Activated CD4-positive, alpha-beta memory T cell treated with anti-CD3 and anti-CD28 coated beads for 36 hours (primary cell): ENCODE data around the gene DMAC2L. TPM values are rescaled to one million over a fixed set of nuclear protein-coding genes. Genes with fewer than 3 reads are reported as not detected.

Experiments
- CTCF ChIA-PET: fragments of 350-600 bp; sonication (Branson Sonifier 250); formaldehyde crosslinking; loops from one replicate; lab custom pipeline; 2021; ENCODE audit warnings: antibody characterized with exemption, inconsistent platforms; lab: Charles Lee
- POLR2A ChIA-PET: fragments of 350-600 bp; sonication (Branson Sonifier 250); formaldehyde crosslinking; loops from one replicate; lab custom pipeline; 2021; ENCODE audit warnings: antibody characterized with exemption; lab: Charles Lee
- DNase-seq: peaks from one replicate; pipeline ENCODE4 v3.0.0-alpha.2; 2020
- H3K27ac Mint-ChIP-seq: one replicate; pipeline ENCODE4 v1.8.0; 2021; ENCODE audit warnings: mixed read lengths
- H3K27me3 Mint-ChIP-seq: one replicate; pipeline ENCODE4 v1.8.0; 2021; ENCODE audit warnings: mixed read lengths
- H3K36me3 Mint-ChIP-seq: one replicate; pipeline ENCODE4 v1.8.0; 2021; ENCODE audit warnings: mixed read lengths
- H3K4me1 Mint-ChIP-seq: one replicate; pipeline ENCODE4 v1.8.0; 2021; ENCODE audit warnings: low read depth, mixed read lengths
- H3K4me3 Mint-ChIP-seq: one replicate; pipeline ENCODE4 v1.8.0; 2021; ENCODE audit warnings: mild to moderate bottlenecking, mixed read lengths
- H3K9me3 Mint-ChIP-seq: one replicate; pipeline ENCODE4 v1.8.0; 2021; ENCODE audit warnings: mixed read lengths
- intact Hi-C: fragments of 100-400 bp; cut with micrococcal nuclease; formaldehyde crosslinking; loops from one replicate; pipeline ENCODE4 v1.15.1; 2023
- total RNA-seq, 2 experiments: library from RNA; stranded (reverse); gene quantifications; one replicate each; pipeline ENCODE4 v1.2.3, GENCODE V29; 2021

The DMAC2L gene
- total RNA-seq, 2 experiments from 2014 or later: 13.4 to 13.9 TPM

DNA sequence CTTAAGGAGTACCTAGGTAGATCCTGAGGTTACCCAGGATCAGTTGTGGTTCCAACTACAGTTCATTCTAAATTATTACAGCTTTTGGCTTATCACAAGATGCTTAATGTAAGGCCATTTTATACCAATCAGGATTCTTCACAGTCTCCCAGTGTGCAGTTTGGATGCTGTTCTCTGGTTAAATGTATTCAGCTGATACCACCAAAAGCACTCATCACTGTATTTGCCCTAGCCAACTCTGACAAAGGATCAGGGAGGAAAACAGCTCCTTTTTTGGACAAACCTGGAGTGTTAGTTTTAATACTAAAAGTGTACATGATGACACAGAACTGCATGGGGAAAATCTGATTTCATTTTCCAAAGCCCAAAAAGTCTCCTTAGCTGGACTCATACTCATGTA, 19.5 kb downstream of the DMAC2L start:
- DNase-seq: no peak
- intact Hi-C loops: no loop called here
- Mint-ChIP-seq H3K36me3 (no peaks in the 10 kb centered on the region), H3K4me3 (no peak overlapping the region), H3K27ac (no peak overlapping the region), H3K4me1 (peaks cover 11% of the 10 kb centered on the region), H3K9me3 (no peaks in the 10 kb centered on the region), H3K27me3 (no peaks in the 10 kb centered on the region)
- POLR2A ChIA-PET: interaction anchor here (0.6 kb wide), 1 partner anchor 41 kb away, joined by 3 read pairs; no protein-coding TSS in a partner anchor
- CTCF ChIA-PET: interaction anchor here (0.9 to 1.8 kb wide), 2 partner anchors 11 to 20 kb away, joined by 3 to 8 read pairs; no protein-coding TSS in a partner anchor

DNA sequence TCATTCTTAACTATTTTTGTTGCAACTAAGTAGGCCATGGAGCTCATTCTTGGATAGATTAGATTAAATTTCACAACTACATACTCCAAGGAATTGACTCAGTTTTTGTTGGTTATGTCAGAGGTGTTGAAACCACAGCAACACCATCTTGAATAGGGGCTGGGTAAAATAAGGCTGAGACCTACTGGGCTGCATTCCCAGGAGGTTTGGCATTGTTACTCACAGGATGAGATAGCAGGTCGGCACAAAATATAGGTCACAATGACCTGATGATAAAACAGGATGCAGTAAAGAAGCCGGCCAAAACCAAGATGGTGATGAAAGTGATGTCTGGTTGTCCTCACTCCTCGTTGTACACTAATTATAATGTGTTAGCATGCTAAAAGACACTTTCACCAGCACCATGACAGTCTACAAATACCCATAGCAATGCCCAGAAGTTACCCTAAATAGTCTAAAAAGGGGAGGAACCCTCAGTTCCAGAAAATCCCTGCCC, 20.9 kb downstream of the DMAC2L start:
- Mint-ChIP-seq H3K9me3 (no peaks in the 10 kb centered on the region), H3K4me1 (peaks cover 11% of the 10 kb centered on the region), H3K27me3 (no peaks in the 10 kb centered on the region), H3K36me3 (no peaks in the 10 kb centered on the region), H3K4me3 (no peak overlapping the region), H3K27ac (no peak overlapping the region)
- intact Hi-C loops: no loop called here
- POLR2A ChIA-PET: no interaction called here
- no peak for DNase-seq
- CTCF ChIA-PET: interaction anchor here (1.8 kb wide), 1 partner anchor 12 kb away, joined by 8 read pairs; no protein-coding TSS in a partner anchor

DNA sequence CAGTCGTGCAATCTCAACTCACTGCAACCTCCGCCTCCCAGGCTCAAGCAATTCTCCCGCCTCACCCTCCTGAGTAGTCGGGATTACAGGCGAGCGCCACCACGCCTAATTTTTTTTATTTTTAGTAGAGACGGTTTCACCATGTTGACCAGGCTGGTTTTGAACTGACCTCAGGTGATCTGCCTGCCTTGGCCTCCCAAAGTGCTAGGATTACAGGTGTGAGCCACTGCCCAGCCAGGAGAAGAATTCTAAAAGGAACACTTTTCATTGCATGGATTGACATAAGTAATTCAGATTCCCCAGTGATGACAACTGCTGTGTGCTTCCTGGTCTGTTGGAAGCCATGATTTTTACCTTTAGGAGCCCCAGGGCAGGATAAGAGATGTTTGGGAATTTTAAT, 22.1 kb downstream of the DMAC2L start:
- intact Hi-C loops: no loop called here
- H3K9me3 Mint-ChIP-seq: no peaks in the 10 kb centered on the region
- H3K27ac Mint-ChIP-seq: no peak overlapping the region
- H3K27me3 Mint-ChIP-seq: no peaks in the 10 kb centered on the region
- POLR2A ChIA-PET: no interaction called here
- CTCF ChIA-PET: no interaction called here
- no peak overlapping the region for H3K4me3 Mint-ChIP-seq
- peaks cover 11% of the 10 kb centered on the region for H3K4me1 Mint-ChIP-seq
- no peaks in the 10 kb centered on the region for H3K36me3 Mint-ChIP-seq
- no peak for DNase-seq

DNA sequence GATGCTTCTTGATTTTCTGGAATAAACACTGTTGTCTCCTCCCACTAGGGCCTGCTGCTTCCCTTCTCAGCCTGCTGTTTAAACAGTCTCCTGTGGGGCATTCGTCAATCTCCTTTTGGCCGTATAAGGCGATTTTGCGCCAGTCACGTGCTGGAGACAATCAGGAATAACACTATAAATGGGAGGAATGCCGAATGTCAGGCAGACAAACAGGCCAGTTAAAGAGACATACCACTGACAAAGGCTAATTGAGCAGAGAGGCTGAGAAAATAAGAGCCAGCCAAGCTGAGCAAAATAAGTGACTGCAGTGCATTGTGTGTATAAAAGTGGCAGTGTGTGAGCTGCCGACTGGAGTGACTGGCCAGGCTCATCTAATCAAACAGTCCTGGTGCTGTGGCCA, 23.3 kb downstream of the DMAC2L start:
- CTCF ChIA-PET: interaction anchor here (0.6 to 1.4 kb wide), 4 partner anchors 9 to 493 kb away, joined by 3 to 4 read pairs (median 3); partner anchors contain the start of gene MAP4K5
- DNase-seq: no peak
- no peaks in the 10 kb centered on the region for H3K9me3 Mint-ChIP-seq
- POLR2A ChIA-PET: interaction anchor here (1.5 kb wide), 1 partner anchor 9 kb away, joined by 5 read pairs; no protein-coding TSS in a partner anchor
- no peaks in the 10 kb centered on the region for H3K36me3 Mint-ChIP-seq
- H3K4me3 Mint-ChIP-seq: no peak overlapping the region
- H3K4me1 Mint-ChIP-seq: peaks cover 11% of the 10 kb centered on the region
- no peaks in the 10 kb centered on the region for H3K27me3 Mint-ChIP-seq
- H3K27ac Mint-ChIP-seq: peak overlapping the region; percentile 24
- intact Hi-C loops: no loop called here

DNA sequence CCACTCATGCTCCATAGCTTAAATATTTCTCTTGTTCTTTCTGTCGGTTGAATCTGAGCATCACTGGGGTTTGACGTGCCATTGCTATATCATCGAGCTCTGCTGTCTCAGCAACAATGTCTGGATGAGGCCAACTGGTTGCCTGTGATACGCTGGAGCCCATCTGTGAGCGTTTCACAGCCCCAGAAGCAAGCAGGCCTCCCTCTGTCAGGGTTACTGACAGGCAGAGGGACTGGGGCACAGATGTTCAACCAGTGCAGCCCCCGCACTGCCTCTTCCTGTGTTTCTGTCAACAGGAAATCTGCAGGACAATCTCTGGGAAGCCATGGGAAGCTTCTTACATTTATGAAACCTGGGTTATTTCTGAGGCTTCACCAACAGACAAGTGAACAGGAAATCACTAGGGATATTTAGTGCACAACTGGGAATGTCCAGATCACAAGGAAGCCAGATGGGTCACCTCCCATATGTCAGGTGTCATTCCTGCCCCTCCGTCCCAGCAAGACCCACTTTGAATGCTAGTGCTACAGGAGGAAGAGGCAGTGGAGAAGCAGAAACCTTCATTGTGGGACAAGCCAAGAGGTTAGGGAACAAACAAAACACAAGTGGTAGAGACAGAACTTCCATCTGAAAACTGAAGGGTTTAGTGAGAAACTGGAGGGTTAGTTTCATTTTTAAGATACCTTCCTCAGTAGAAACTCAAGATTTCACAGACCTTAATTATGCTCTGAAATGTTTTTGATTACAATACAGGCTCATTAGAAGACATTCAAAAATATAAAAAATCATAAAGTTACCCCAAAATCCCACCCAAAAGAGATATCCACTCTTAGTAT, 24.1 kb downstream of the DMAC2L start:
- Mint-ChIP-seq H3K27ac (no peak overlapping the region), H3K4me1 (peaks cover 11% of the 10 kb centered on the region), H3K27me3 (no peaks in the 10 kb centered on the region), H3K9me3 (no peaks in the 10 kb centered on the region), H3K4me3 (no peak overlapping the region), H3K36me3 (peaks cover 3% of the 10 kb centered on the region)
- ChIA-PET POLR2A (interaction anchor here (1.5 kb wide), 1 partner anchor 8 kb away, joined by 5 read pairs; no protein-coding TSS in a partner anchor), CTCF (interaction anchor here (0.6 to 1.4 kb wide), 2 partner anchors 15 to 23 kb away, joined by 4 read pairs; no protein-coding TSS in a partner anchor)
- DNase-seq: no peak
- intact Hi-C loops: no loop called here

DNA sequence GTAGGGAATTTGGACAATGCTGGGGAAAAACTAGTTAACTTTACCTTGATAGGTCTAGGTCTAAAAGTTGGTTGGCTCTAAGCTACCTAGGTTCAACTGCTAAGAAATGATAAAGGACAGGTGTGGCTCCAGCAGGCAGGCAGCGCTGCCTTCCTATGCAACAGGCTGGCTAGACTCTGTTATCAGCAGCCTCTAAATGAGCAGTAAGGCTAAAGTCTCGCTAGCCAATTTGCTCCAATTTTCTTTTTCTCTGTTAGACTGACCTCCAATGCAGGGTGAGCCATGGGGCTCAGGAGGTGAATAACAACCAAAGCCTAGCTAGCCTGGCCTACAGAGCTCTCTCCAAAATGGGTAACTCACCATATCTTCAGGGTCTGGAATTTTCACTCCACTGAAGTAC, 26.5 kb downstream of the DMAC2L start:
- H3K9me3 Mint-ChIP-seq: no peaks in the 10 kb centered on the region
- CTCF ChIA-PET: no interaction called here
- no peaks in the 10 kb centered on the region for H3K27me3 Mint-ChIP-seq
- H3K27ac Mint-ChIP-seq: no peak overlapping the region
- no peak overlapping the region for H3K4me3 Mint-ChIP-seq
- intact Hi-C loops: no loop called here
- POLR2A ChIA-PET: no interaction called here
- no peak for DNase-seq
- peaks cover 3% of the 10 kb centered on the region for H3K36me3 Mint-ChIP-seq
- H3K4me1 Mint-ChIP-seq: peaks cover 21% of the 10 kb centered on the region

DNA sequence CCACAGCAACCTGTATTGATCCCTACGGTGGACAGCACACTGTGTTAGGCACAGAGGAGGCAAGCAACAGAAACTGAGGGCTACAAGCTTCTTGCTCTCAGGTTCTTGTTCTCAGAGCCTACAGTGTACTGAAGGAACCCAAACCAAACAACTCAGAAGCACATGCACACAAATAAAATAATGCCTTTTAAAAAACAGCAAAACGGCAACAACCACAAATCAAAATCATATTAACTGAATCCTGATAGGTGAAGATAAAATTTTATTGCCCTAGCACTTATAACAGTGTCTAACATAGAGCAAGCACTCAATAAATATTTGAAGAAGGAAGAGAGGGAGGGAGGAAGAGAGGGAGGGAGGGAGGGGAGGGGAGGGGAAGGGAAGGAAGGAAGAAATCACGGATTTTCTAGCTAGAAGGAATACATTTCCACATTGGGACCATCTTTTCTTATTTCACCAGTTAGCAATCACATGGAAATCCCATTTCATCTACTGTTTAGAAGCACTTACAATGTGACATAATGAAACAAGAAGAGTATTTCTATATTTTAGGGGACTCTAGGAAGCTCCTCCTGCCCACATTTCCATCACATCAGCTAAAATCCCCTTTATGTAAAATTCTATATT, 27.2 kb downstream of the DMAC2L start:
- peaks cover 27% of the 10 kb centered on the region for H3K4me1 Mint-ChIP-seq
- H3K27me3 Mint-ChIP-seq: no peaks in the 10 kb centered on the region
- no peak for DNase-seq
- CTCF ChIA-PET: interaction anchor here (1.4 kb wide), 1 partner anchor 18 kb away, joined by 3 read pairs; no protein-coding TSS in a partner anchor
- no peak overlapping the region for H3K27ac Mint-ChIP-seq
- H3K36me3 Mint-ChIP-seq: peaks cover 3% of the 10 kb centered on the region
- no peak overlapping the region for H3K4me3 Mint-ChIP-seq
- intact Hi-C loops: no loop called here
- POLR2A ChIA-PET: no interaction called here
- no peaks in the 10 kb centered on the region for H3K9me3 Mint-ChIP-seq

DNA sequence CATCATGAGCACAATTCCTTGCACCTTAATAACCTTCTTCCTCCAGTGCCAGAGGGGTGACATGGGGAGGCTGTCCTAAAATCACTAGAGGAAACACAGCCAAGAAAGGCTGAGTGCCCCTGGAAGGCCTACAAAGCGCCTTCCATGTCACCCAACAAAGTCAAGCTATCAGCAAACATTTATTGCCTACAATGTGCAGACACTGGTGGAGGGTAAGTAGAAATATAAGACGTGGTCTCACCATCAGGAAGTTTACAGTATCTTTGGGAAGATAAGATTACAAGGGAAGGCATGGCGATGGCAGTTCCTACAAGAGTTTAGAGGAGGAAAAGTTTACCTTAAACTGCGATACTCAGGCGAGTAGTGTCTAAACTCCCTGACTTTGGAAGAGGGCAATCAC, 27.9 kb downstream of the DMAC2L start:
- no peak overlapping the region for H3K27ac Mint-ChIP-seq
- H3K4me1 Mint-ChIP-seq: peaks cover 33% of the 10 kb centered on the region
- intact Hi-C loops: no loop called here
- H3K36me3 Mint-ChIP-seq: peaks cover 3% of the 10 kb centered on the region
- ChIA-PET CTCF (interaction anchor here (1.4 kb wide), 1 partner anchor 19 kb away, joined by 3 read pairs; no protein-coding TSS in a partner anchor), POLR2A (no interaction called here)
- no peak overlapping the region for H3K4me3 Mint-ChIP-seq
- H3K9me3 Mint-ChIP-seq: no peaks in the 10 kb centered on the region
- no peak for DNase-seq
- H3K27me3 Mint-ChIP-seq: peaks cover 1% of the 10 kb centered on the region

DNA sequence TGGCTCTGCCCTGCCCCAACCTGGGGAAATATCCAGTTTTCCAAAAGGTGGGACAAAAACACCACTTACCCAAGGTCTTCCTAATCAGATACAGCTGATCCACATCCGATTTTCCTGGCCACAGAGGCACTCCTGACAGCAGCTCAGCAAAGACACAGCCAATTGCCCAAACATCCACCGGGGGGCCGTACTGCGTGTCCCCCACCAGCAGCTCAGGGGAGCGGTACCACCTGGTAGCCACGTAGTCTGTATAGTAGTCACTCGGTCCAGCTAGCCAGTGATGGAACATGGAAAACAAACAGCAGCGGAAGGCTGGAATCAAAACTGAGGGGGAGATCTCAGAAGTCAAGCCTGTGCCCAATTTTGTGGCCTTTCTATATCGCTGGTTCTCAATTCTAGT, 28.8 kb downstream of the DMAC2L start:
- ChIA-PET POLR2A (no interaction called here), CTCF (interaction anchor here (1.4 kb wide), 1 partner anchor 20 kb away, joined by 3 read pairs; no protein-coding TSS in a partner anchor)
- Mint-ChIP-seq H3K27ac (no peak overlapping the region), H3K27me3 (peaks cover 2% of the 10 kb centered on the region), H3K9me3 (no peaks in the 10 kb centered on the region), H3K36me3 (peaks cover 3% of the 10 kb centered on the region), H3K4me3 (no peak overlapping the region), H3K4me1 (peaks cover 29% of the 10 kb centered on the region)
- intact Hi-C loops: no loop called here
- DNase-seq: no peak

DNA sequence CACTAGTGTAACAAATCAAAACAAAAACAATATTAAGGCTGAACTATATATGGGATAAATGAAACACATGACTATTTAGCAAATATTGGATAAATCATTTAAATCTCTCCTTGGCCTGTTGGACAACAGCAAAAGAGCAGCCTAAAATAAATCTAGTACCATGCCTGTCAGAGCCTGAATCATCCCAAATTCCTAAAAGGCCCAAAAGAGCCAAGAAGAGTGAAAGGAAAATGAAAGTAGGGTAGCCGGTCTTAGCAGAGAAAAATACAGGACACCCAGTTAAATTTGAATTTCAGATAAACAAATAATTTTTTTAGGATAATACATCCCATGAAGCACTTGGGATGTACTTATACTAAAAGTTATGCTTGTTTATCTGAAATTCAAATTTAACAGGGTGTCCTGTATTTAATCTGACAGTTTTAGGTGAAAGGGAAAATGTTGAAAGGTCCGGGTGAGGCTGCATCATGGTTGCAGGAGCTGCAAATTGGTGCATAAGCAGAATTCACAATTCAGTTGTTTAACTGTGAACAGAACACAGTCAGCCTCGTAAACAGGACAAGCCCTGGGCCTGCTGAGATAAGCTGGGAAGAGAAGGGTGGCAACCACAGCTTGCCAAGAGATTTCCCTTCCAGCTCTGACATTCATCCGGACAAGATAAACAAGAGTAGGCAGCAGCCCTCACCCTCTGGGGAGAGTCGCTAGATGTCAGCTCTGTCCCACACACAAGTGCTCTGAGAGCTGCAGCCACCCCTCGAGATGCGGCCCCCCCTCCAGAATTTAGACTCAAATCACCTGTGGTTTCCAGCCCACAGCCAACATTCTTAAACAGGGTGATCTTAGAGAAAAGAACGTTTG, 30.3 kb downstream of the DMAC2L start:
- ChIA-PET CTCF (interaction anchor here (0.5 to 3.0 kb wide), 4 partner anchors 14 to 431 kb away, joined by 3 to 22 read pairs (median 4); no protein-coding TSS in a partner anchor), POLR2A (no interaction called here)
- Mint-ChIP-seq H3K9me3 (no peaks in the 10 kb centered on the region), H3K27me3 (peaks cover 4% of the 10 kb centered on the region), H3K4me1 (peaks cover 22% of the 10 kb centered on the region), H3K27ac (no peak overlapping the region), H3K4me3 (no peak overlapping the region), H3K36me3 (peaks cover 3% of the 10 kb centered on the region)
- DNase-seq: peak; percentile 56
- intact Hi-C loops: no loop called here

DNA sequence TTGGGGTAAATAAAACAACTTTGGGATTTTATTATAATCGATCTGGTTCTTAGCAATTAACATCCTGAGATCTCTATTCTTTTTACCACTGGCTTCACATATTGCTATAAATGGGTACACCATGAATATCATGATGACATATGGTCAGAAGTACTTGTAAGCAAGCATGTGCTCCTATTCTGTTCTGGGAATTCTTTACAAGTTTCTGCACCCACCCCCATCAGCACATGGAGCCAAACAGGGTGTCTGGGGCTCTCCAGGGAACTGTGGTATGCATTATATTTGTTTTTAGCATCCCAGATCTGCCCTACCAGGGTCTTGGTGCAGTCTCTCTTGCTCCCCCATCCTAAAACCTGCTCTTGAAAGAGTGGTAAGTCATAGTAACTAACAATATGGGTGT, 31.3 kb downstream of the DMAC2L start:
- POLR2A ChIA-PET: interaction anchor here (0.6 to 1.3 kb wide), 4 partner anchors 8 to 304 kb away, joined by 3 to 9 read pairs (median 4); no protein-coding TSS in a partner anchor
- H3K27me3 Mint-ChIP-seq: peaks cover 4% of the 10 kb centered on the region
- H3K36me3 Mint-ChIP-seq: peaks cover 3% of the 10 kb centered on the region
- CTCF ChIA-PET: interaction anchor here (0.8 to 3.0 kb wide), 4 partner anchors 20 to 419 kb away, joined by 3 to 22 read pairs (median 4); no protein-coding TSS in a partner anchor
- H3K4me3 Mint-ChIP-seq: no peak overlapping the region
- intact Hi-C loops: no loop called here
- H3K4me1 Mint-ChIP-seq: peaks cover 22% of the 10 kb centered on the region
- DNase-seq: no peak
- no peaks in the 10 kb centered on the region for H3K9me3 Mint-ChIP-seq
- no peak overlapping the region for H3K27ac Mint-ChIP-seq
